ENCODE results near the gene IGF2R.

GRCh38 chr6:160054271-160054670, 85.4 kb downstream of the IGF2R start:
- TF ChIP-seq CTCF (IDR thresholded peaks at IDR 0.05): no peak
- no peak for TF ChIP-seq EZH2phosphoT487 (IDR thresholded peaks at IDR 0.05)
- no peak for TF ChIP-seq EZH2 (IDR thresholded peaks at IDR 0.05)

All from neural progenitor cell (in vitro differentiated cells).